H9 (cell line): ENCODE data around the gene NCOR1. TPM values are rescaled to one million over a fixed set of nuclear protein-coding genes. Genes with fewer than 3 reads are reported as not detected.

Source experiments
- DNase-seq: peaks from one replicate; pipeline ENCODE4 v3.0.0-alpha.2; 2017
- H2AFZ ChIP-seq: one replicate; pipeline ENCODE4 v1.6.1; 2013; ENCODE audit warnings: mild to moderate bottlenecking, low read length, control low read depth, moderate library complexity
- H2AK5ac ChIP-seq: 2 replicates; pipeline ENCODE4 v1.6.1; 2013; ENCODE audit warnings: low read length, control low read depth, mixed read lengths; ENCODE audit not compliant: insufficient read length
- H2BK120ac ChIP-seq: one replicate; pipeline ENCODE4 v1.6.1; 2013; ENCODE audit warnings: low read depth, mild to moderate bottlenecking, low read length, control low read depth, inconsistent platforms; ENCODE audit not compliant: poor library complexity, severe bottlenecking
- H2BK12ac ChIP-seq: 2 replicates; pipeline ENCODE4 v1.6.1; 2013; ENCODE audit warnings: low read length, control low read depth, mixed read lengths, low read depth; ENCODE audit not compliant: insufficient read length
- H2BK15ac ChIP-seq: 2 replicates; pipeline ENCODE4 v1.6.1; 2013; ENCODE audit warnings: low read depth, low read length, control low read depth
- H2BK20ac ChIP-seq: one replicate; pipeline ENCODE4 v1.6.1; 2013; ENCODE audit warnings: low read depth, mild to moderate bottlenecking, low read length, control low read depth, inconsistent platforms; ENCODE audit not compliant: poor library complexity, severe bottlenecking
- H2BK5ac ChIP-seq: 2 replicates; pipeline ENCODE4 v1.6.1; 2013; ENCODE audit warnings: low read length, control low read depth, mixed read lengths; ENCODE audit not compliant: insufficient read length
- H3K14ac ChIP-seq: 2 replicates; pipeline ENCODE4 v1.6.1; 2013; ENCODE audit warnings: low read length, control low read depth; ENCODE audit not compliant: insufficient read depth
- H3K18ac ChIP-seq: 2 replicates; pipeline ENCODE4 v1.6.1; 2013; ENCODE audit warnings: low read depth, mild to moderate bottlenecking, mixed read lengths, low read length, control low read depth; ENCODE audit not compliant: insufficient read length
- H3K23ac ChIP-seq: 2 replicates; pipeline ENCODE4 v1.6.1; 2013; ENCODE audit warnings: low read length, control low read depth, mixed read lengths, low read depth; ENCODE audit not compliant: insufficient read length
- H3K23me2 ChIP-seq: 2 replicates; pipeline ENCODE4 v1.6.1; 2013; ENCODE audit warnings: low read depth, mild to moderate bottlenecking, mixed read lengths, low read length, control low read depth; ENCODE audit not compliant: insufficient read length, poor library complexity, severe bottlenecking
- H3K27ac ChIP-seq: 2 replicates; pipeline ENCODE4 v1.5.1; 2013; ENCODE audit warnings: low read length, control low read depth, mixed read lengths, low read depth; ENCODE audit not compliant: insufficient read length
- H3K27me3 ChIP-seq: 2 replicates; pipeline ENCODE4 v1.6.1; 2013; ENCODE audit warnings: low read length, control low read depth, inconsistent platforms; ENCODE audit not compliant: insufficient read depth
- H3K4ac ChIP-seq: 2 replicates; pipeline ENCODE4 v1.6.1; 2013; ENCODE audit warnings: low read depth, mild to moderate bottlenecking, control low read depth, inconsistent platforms, low read length, moderate library complexity
- H3K4me1 ChIP-seq: 2 replicates; pipeline ENCODE4 v1.6.1; 2013; ENCODE audit warnings: low read length, control low read depth, inconsistent platforms; ENCODE audit not compliant: insufficient read depth
- H3K4me2 ChIP-seq: 2 replicates; pipeline ENCODE4 v1.6.1; 2013; ENCODE audit warnings: low read length, control low read depth, mixed read lengths; ENCODE audit not compliant: insufficient read length, insufficient read depth
- H3K56ac ChIP-seq: 2 replicates; pipeline ENCODE4 v1.6.1; 2013; ENCODE audit warnings: low read depth, mild to moderate bottlenecking, mixed read lengths, low read length, control low read depth; ENCODE audit not compliant: insufficient read length
- H3K79me1 ChIP-seq: 2 replicates; pipeline ENCODE4 v1.6.1; 2013; ENCODE audit warnings: low read depth, mild to moderate bottlenecking, moderate library complexity, low read length, control low read depth, inconsistent platforms; ENCODE audit not compliant: insufficient read depth, poor library complexity, severe bottlenecking
- H3K79me2 ChIP-seq: 2 replicates; pipeline ENCODE4 v1.6.1; 2013; ENCODE audit warnings: low read length, control low read depth, inconsistent platforms; ENCODE audit not compliant: insufficient read depth
- H3K9ac ChIP-seq: 2 replicates; pipeline ENCODE4 v1.6.1; 2013; ENCODE audit warnings: low read length, control low read depth, mixed read lengths; ENCODE audit not compliant: insufficient read length; ENCODE audit errors: extremely low read depth
- H3K9me3 ChIP-seq: one replicate; pipeline ENCODE4 v1.6.1; 2013; ENCODE audit warnings: low read depth, low read length, inconsistent platforms; ENCODE audit not compliant: control insufficient read depth
- H3T11ph ChIP-seq: one replicate; pipeline ENCODE4 v1.6.1; 2013; ENCODE audit warnings: mild to moderate bottlenecking, low read length, control low read depth, inconsistent platforms
- H4K20me1 ChIP-seq: one replicate; pipeline ENCODE4 v1.6.1; 2013; ENCODE audit not compliant: control insufficient read depth, insufficient read length, insufficient read depth
- H4K5ac ChIP-seq: 2 replicates; pipeline ENCODE4 v1.6.1; 2013; ENCODE audit warnings: low read depth, mild to moderate bottlenecking, mixed read lengths, low read length, control low read depth; ENCODE audit not compliant: insufficient read length
- H4K8ac ChIP-seq: replicated peaks from 2 replicates; pipeline ENCODE4 v1.6.1; 2013; ENCODE audit warnings: low read length, control low read depth, mixed read lengths, low read depth; ENCODE audit not compliant: insufficient read length
- H4K91ac ChIP-seq: 2 replicates; pipeline ENCODE4 v1.6.1; 2013; ENCODE audit warnings: low read depth, mild to moderate bottlenecking, moderate library complexity, mixed read lengths, low read length, control low read depth; ENCODE audit not compliant: insufficient read length
- H3K27ac Mint-ChIP-seq, 3 experiments: 2 replicates in 2 of 3; 3 replicates in 1 of 3; pipeline ENCODE4 v1.8.0; 2020 to 2021; ENCODE audit warnings: mixed read lengths in 3 of 3, mild to moderate bottlenecking in 1 of 3, moderate library complexity in 1 of 3
- H3K27me3 Mint-ChIP-seq: 2 replicates; pipeline ENCODE4 v1.8.0; 2021; ENCODE audit warnings: low read depth, mild to moderate bottlenecking, moderate library complexity, mixed read lengths
- H3K36me3 Mint-ChIP-seq, 3 experiments: 2 replicates in 2 of 3; 3 replicates in 1 of 3; pipeline ENCODE4 v1.8.0; 2020 to 2021; ENCODE audit warnings: low read depth in 3 of 3, mixed read lengths in 3 of 3; ENCODE audit not compliant: insufficient read depth in 1 of 3
- H3K4me1 Mint-ChIP-seq, 2 experiments: 2 replicates each; pipeline ENCODE4 v1.8.0; 2020; ENCODE audit warnings: mixed read lengths in 2 of 2
- H3K4me3 Mint-ChIP-seq, 2 experiments: 2 replicates in 1 of 2; 3 replicates in 1 of 2; pipeline ENCODE4 v1.8.0; 2020 to 2021; ENCODE audit warnings: mild to moderate bottlenecking in 2 of 2, mixed read lengths in 2 of 2, moderate library complexity in 1 of 2
- H3K9me3 Mint-ChIP-seq, 2 experiments: 2 replicates in 1 of 2; 3 replicates in 1 of 2; pipeline ENCODE4 v1.8.0; 2020; ENCODE audit warnings: mild to moderate bottlenecking in 2 of 2, mixed read lengths in 2 of 2, moderate library complexity in 1 of 2
- CTCF ChIP-seq: fragments of 200-600 bp; sonication (generic); conservative IDR thresholded peaks from 3 replicates; pipeline ENCODE4 v1.8.0; 2021; ENCODE audit warnings: antibody characterized with exemption, mild to moderate bottlenecking
- WGBS: extraction: QIAGEN DNeasy Blood & Tissue Kit; methylation state at CpG from one replicate; pipeline ENCODE4 v1.1.7; 2013; ENCODE audit warnings: missing lambda C conversion rate, low lambda C conversion rate, mixed read lengths; ENCODE audit not compliant: insufficient read length; ENCODE audit errors: extremely low coverage; 5-methylcytosine and 5-hydroxymethylcytosine counted together
- total RNA-seq: library from RNA; stranded (reverse); gene quantifications from 2 replicates; pipeline ENCODE4 v1.2.1, GENCODE V29; 2021

NCOR1 gene
- total RNA-seq, 1 experiment from 2014 or later: 119 TPM

- H3K9me3 Mint-ChIP-seq: no peaks in the 10 kb centered on the region
- H2BK12ac ChIP-seq: no peak overlapping the region
- no peak overlapping the region for H2BK120ac ChIP-seq
- H3K36me3 Mint-ChIP-seq: peaks cover 26 to 70% (median 61%) of the 10 kb centered on the region in 3 experiments
- no peak overlapping the region for H2BK15ac ChIP-seq
- H2AFZ ChIP-seq: no peak overlapping the region
- H4K20me1 ChIP-seq: no peaks in the 10 kb centered on the region
- no CpG with 5 or more reads among the region's 5 CpGs for WGBS
- no peak overlapping the region for H3T11ph ChIP-seq
- no peak overlapping the region for H3K14ac ChIP-seq
- H4K91ac ChIP-seq: no peak overlapping the region
- no peak for TF ChIP-seq CTCF
- H2BK20ac ChIP-seq: no peak overlapping the region
- H3K4me1 Mint-ChIP-seq: no peaks in the 10 kb centered on the region
- H3K27ac Mint-ChIP-seq: no peak overlapping the region
- no peak overlapping the region for H2AK5ac ChIP-seq
- H4K8ac ChIP-seq: no peak overlapping the region
- no peak overlapping the region for H4K5ac ChIP-seq
- H3K56ac ChIP-seq: no peak overlapping the region
- no peak overlapping the region for H3K18ac ChIP-seq
- H3K23ac ChIP-seq: no peak overlapping the region
- no peak overlapping the region for H3K27ac ChIP-seq
- H3K4me2 ChIP-seq: no peak overlapping the region
- H3K79me1 ChIP-seq: no peaks in the 10 kb centered on the region
- H3K27me3 Mint-ChIP-seq: no peaks in the 10 kb centered on the region
- no peak overlapping the region for H3K4me3 Mint-ChIP-seq
- H3K23me2 ChIP-seq: no peaks in the 10 kb centered on the region
- H3K79me2 ChIP-seq: no peaks in the 10 kb centered on the region
- no peaks in the 10 kb centered on the region for H3K27me3 ChIP-seq
- DNase-seq: no peak
- no peak overlapping the region for H2BK5ac ChIP-seq
- H3K9ac ChIP-seq: no peak overlapping the region
- H3K4me1 ChIP-seq: no peaks in the 10 kb centered on the region
- H3K9me3 ChIP-seq: no peaks in the 10 kb centered on the region
- no peak overlapping the region for H3K4ac ChIP-seq
Observed at GRCh38 chr17:16075949-16076348, 139.4 kb downstream of the NCOR1 start.
